Mucosa of descending colon (tissue), 3 donors: ENCODE data around the gene SLC17A7. TPM values are rescaled to one million over a fixed set of nuclear protein-coding genes. Genes with fewer than 3 reads are reported as not detected.

ENCODE experiments used
- ATAC-seq: fragments of 200-7000 bp; cut with Tn5 transposase; one replicate; pipeline ENCODE4 v1.9.1; 2020; ENCODE audit warnings: mild to moderate bottlenecking, moderate library complexity
- DNase-seq, 3 donors: peaks; one replicate each; pipeline ENCODE4 v3.0.0-alpha.2; 2020
- H3K36me3 ChIP-seq: fragments of 200-600 bp; one replicate; pipeline ENCODE4 v1.8.0; 2021; ENCODE audit warnings: low read depth, mild to moderate bottlenecking
- H3K4me1 ChIP-seq: fragments of 200-600 bp; one replicate; pipeline ENCODE4 v1.8.0; 2021; ENCODE audit warnings: low read depth, mild to moderate bottlenecking
- H3K4me3 ChIP-seq: fragments of 200-600 bp; one replicate; pipeline ENCODE4 v1.8.0; 2021; ENCODE audit warnings: mild to moderate bottlenecking
- H3K9me3 ChIP-seq: fragments of 200-600 bp; one replicate; pipeline ENCODE4 v1.8.0; 2021; ENCODE audit warnings: mild to moderate bottlenecking
- intact Hi-C, 2 donors: fragments of 100-400 bp; cut with DNase I in 1 of 2; cut with micrococcal nuclease in 1 of 2; formaldehyde crosslinking; loops; one replicate each; pipeline versions ENCODE4 v1.11.0 to v1.11.1; 2022; cut with DNase I, micrococcal nuclease
- total RNA-seq, 3 donors: library from RNA; stranded (reverse); fragmentation: NEBNext Ultra II Directional in 2 of 3; extraction: Animal tissue kit (Norgen Biotek cat#: 25700) in 2 of 3; gene quantifications; one replicate each; pipeline versions ENCODE4 v1.2.1 to v1.2.4, GENCODE V29; 2021 to 2023
- TF ChIP-seq, protein P1 (sequence below): fragments of 200-600 bp; IDR thresholded peaks from one replicate; pipeline ENCODE4 v1.8.0; 2022; ENCODE audit warnings: antibody characterized with exemption, mild to moderate bottlenecking
- donor health status: DM: no; HTN: no; CAD: no; lungs with moderate emphysema.
- donor health status: DM: no; HTN: no; CAD: no.
- donor health status: DM: no; HTN: yes; CAD: no.

Gene SLC17A7
- total RNA-seq, 3 donors from 2014 or later, result 0.20 to 1.0 (median 0.51) TPM

DNA sequence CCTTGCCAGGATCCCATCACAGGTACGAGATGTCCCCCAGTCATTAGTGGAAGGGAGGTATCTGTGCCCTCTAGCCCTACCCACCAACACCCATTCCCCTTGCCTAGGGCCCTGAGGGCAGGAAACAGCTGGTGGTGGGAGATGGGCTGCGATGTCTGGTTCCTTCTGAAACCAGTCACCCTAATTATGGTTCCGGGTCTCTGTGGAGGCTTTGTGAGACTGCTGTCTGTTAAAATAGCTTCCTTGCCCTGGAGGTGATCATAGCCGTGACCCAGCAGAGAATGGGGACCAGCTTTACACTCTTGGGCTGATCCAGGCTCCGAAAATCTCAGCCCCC is 17.2 kb upstream of the SLC17A7 start:
- H3K9me3 ChIP-seq, result no peaks in the 10 kb centered on the region
- H3K36me3 ChIP-seq, result no peaks in the 10 kb centered on the region
- H3K4me3 ChIP-seq, result no peak overlapping the region
- peaks cover 10% of the 10 kb centered on the region for H3K4me1 ChIP-seq
- DNase-seq, result no peak
- ATAC-seq, result peak; percentile 17
- TF ChIP-seq, protein P1, sequence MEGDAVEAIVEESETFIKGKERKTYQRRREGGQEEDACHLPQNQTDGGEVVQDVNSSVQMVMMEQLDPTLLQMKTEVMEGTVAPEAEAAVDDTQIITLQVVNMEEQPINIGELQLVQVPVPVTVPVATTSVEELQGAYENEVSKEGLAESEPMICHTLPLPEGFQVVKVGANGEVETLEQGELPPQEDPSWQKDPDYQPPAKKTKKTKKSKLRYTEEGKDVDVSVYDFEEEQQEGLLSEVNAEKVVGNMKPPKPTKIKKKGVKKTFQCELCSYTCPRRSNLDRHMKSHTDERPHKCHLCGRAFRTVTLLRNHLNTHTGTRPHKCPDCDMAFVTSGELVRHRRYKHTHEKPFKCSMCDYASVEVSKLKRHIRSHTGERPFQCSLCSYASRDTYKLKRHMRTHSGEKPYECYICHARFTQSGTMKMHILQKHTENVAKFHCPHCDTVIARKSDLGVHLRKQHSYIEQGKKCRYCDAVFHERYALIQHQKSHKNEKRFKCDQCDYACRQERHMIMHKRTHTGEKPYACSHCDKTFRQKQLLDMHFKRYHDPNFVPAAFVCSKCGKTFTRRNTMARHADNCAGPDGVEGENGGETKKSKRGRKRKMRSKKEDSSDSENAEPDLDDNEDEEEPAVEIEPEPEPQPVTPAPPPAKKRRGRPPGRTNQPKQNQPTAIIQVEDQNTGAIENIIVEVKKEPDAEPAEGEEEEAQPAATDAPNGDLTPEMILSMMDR, result no peak
- intact Hi-C loops, result no loop called here

- TF ChIP-seq, protein P1, result no peak
Observed at GRCh38 chr19:49456326-49456725, 15.0 kb upstream of the SLC17A7 start.

GRCh38 chr19:49455773-49456172 is 14.4 kb upstream of the SLC17A7 start:
- H3K36me3 ChIP-seq, result peaks cover 5% of the 10 kb centered on the region
- no peak overlapping the region for H3K4me3 ChIP-seq
- H3K9me3 ChIP-seq, result no peaks in the 10 kb centered on the region
- H3K4me1 ChIP-seq, result peaks cover 15% of the 10 kb centered on the region
- intact Hi-C loops, result no loop called here
- TF ChIP-seq, protein P1, result no peak
- ATAC-seq (no peak), DNase-seq (no peak)

More at GRCh38 chr19:49456326-49456725, 15.0 kb upstream of the SLC17A7 start:
- ATAC-seq (no peak), DNase-seq (no peak)
- Histone ChIP-seq H3K36me3 (peaks cover 5% of the 10 kb centered on the region), H3K4me3 (no peak overlapping the region), H3K9me3 (no peaks in the 10 kb centered on the region), H3K4me1 (peaks cover 15% of the 10 kb centered on the region)
- intact Hi-C loops, result no loop called here

DNA sequence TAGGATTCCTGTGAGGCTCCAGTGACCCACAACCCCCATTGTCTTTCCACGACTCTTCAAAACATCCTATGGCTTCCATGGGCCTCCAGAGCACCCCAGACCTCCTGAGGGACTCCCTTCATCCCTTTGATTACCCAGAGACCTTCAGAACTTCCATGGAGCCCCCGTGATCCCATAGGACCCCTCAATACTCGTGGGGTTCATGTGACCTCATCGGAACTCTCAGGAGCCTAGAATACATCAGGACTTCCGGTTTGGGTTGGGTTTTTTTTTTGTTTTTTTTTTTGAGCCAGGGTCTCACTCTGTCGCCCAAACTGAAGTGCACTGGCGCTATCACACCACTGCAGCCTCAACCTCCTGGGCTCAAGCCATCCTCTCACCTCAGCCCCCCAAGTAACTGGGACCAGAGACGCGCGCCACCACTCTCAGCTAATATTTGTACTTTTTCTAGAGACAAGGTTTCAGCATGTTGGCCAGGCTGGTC is 12.5 kb upstream of the SLC17A7 start:
- TF ChIP-seq, protein P1, result no peak
- DNase-seq, result no peak
- H3K36me3 ChIP-seq, result peaks cover 5% of the 10 kb centered on the region
- intact Hi-C loops, result no loop called here
- ATAC-seq, result no peak
- H3K4me3 ChIP-seq, result peak overlapping the region; percentile 36
- H3K4me1 ChIP-seq, result peaks cover 18% of the 10 kb centered on the region
- H3K9me3 ChIP-seq, result no peaks in the 10 kb centered on the region

- peak within 1 kb of the TSS; percentile 36 for H3K4me3 ChIP-seq
- H3K4me1 ChIP-seq, result peaks cover 18% of the 10 kb centered on the region
- intact Hi-C loops, result no loop called here
- ATAC-seq (peak; percentile 90), DNase-seq (peak; percentile 98 to 99 (median 99))
- TF ChIP-seq, protein P1, result no peak
- H3K36me3 ChIP-seq, result peaks cover 5% of the 10 kb centered on the region
- H3K9me3 ChIP-seq, result no peaks in the 10 kb centered on the region
Observed at GRCh38 chr19:49453013-49453756, 11.9 kb upstream of the SLC17A7 start, which contains the start of gene ALDH16A1. Gene ALDH16A1 (plus strand): TSS chr19:49453225. CDS start chr19:49453332, 107 bp downstream.
